GM12878 (cell line): ENCODE measurements around the gene MEIS2. TPM values are rescaled to one million over a fixed set of nuclear protein-coding genes. Genes with fewer than 3 reads are reported as not detected.

ENCODE experiments used
- ATAC-seq: fragments of 200-7000 bp; cut with Tn5 transposase; 3 replicates; pipeline ENCODE4 v1.9.1; 2020; ENCODE audit warnings: mild to moderate bottlenecking, moderate library complexity
- BruUV-seq: library from RNA; stranded (reverse); fragments of 400-500 nt; replicated peaks from 2 replicates; lab custom pipeline; 2021; lab: Mats Ljungman, UMichigan
- CTCF ChIA-PET: fragments of 300-600 bp; sonication (Branson Sonifier 250); formaldehyde crosslinking; extraction: SDS; loops from one replicate; lab custom pipeline; 2021; ENCODE audit warnings: inconsistent platforms; lab: Yijun Ruan, JAX
- POLR2A ChIA-PET: fragments of 350-600 bp; formaldehyde crosslinking; extraction: SDS; loops from one replicate; lab custom pipeline; 2021; ENCODE audit warnings: inconsistent platforms; lab: Charles Lee
- RAD21 ChIA-PET: fragments of 300-600 bp; sonication (Branson Sonifier 250); formaldehyde crosslinking; loops from one replicate; lab custom pipeline; 2023; ENCODE audit warnings: antibody characterized with exemption; ENCODE audit not compliant: unreplicated experiment; lab: Charles Lee
- SMC1A ChIA-PET: fragments of 300-600 bp; sonication (Branson Sonifier 250); formaldehyde crosslinking; loops from one replicate; lab custom pipeline; 2023; ENCODE audit not compliant: unreplicated experiment, uncharacterized antibody; lab: Charles Lee
- DNase-seq: peaks from one replicate; pipeline ENCODE4 v3.0.0-alpha.2; 2011; ENCODE audit warnings: low read depth, low spot score
- FAIRE-seq: peaks from 3 replicates; lab custom pipeline; 2011; peaks lifted over from hg19 to GRCh38; lab: Jason Lieb, UNC
- H2AFZ ChIP-seq: 2 replicates; pipeline ENCODE4 v1.6.0; 2011; ENCODE audit warnings: low read depth, low read length, control low read depth; ENCODE audit not compliant: control insufficient read depth
- H3K27ac ChIP-seq: 2 replicates; pipeline ENCODE4 v1.5.1; 2011; ENCODE audit warnings: control low read depth; ENCODE audit not compliant: control insufficient read depth, insufficient read depth
- H3K27me3 ChIP-seq, 2 experiments: replicated peaks in 1 of 2; 2 replicates each; pipeline versions ENCODE4 v1.6.0 to v1.6.1; 2011; ENCODE audit warnings: low read length in 1 of 2; ENCODE audit not compliant: control insufficient read depth in 2 of 2, insufficient read depth in 2 of 2
- H3K36me3 ChIP-seq, 2 experiments: 2 replicates each; pipeline ENCODE4 v1.5.1; 2011; ENCODE audit warnings: low read length in 1 of 2; ENCODE audit not compliant: control insufficient read depth in 2 of 2, insufficient read depth in 2 of 2
- H3K4me1 ChIP-seq: 2 replicates; pipeline ENCODE4 v1.6.1; 2011; ENCODE audit warnings: mild to moderate bottlenecking, low read length, moderate library complexity, mixed read lengths; ENCODE audit not compliant: control insufficient read depth, insufficient read depth
- H3K4me2 ChIP-seq: 2 replicates; pipeline ENCODE4 v1.6.0; 2011; ENCODE audit warnings: control low read depth; ENCODE audit not compliant: control insufficient read depth, insufficient read depth
- H3K4me3 ChIP-seq: fragments of 200-600 bp; sonication (generic); 2 replicates; pipeline ENCODE4 v1.5.1; 2016
- H3K79me2 ChIP-seq: 2 replicates; pipeline ENCODE4 v1.6.0; 2011; ENCODE audit warnings: low read length; ENCODE audit not compliant: control insufficient read depth, insufficient read depth
- H3K9ac ChIP-seq: 2 replicates; pipeline ENCODE4 v1.8.0; 2011; ENCODE audit warnings: low read length, control low read depth, mixed read lengths; ENCODE audit not compliant: control insufficient read depth, insufficient read depth
- H3K9me3 ChIP-seq: replicated peaks from 3 replicates; pipeline ENCODE4 v1.5.1; 2011; ENCODE audit warnings: mild to moderate bottlenecking, low read length; ENCODE audit not compliant: control insufficient read depth, insufficient read depth
- H4K20me1 ChIP-seq: 2 replicates; pipeline ENCODE4 v1.6.0; 2011; ENCODE audit not compliant: control insufficient read depth, insufficient read depth
- ETV6 ChIP-seq, 2 experiments: fragments of 450-650 bp in 1 of 2; IDR thresholded peaks in 1 of 2; conservative IDR thresholded peaks in 1 of 2; 2 replicates each; pipeline ENCODE4 v1.6.1; 2014; ENCODE audit warnings: antibody characterized with exemption in 1 of 2, borderline replicate concordance in 1 of 2, low read depth in 1 of 2, mild to moderate bottlenecking in 1 of 2, moderate library complexity in 1 of 2
- MYB ChIP-seq: fragments of 150-350 bp; IDR thresholded peaks from 2 replicates; pipeline ENCODE4 v1.6.1; 2014; ENCODE audit warnings: mild to moderate bottlenecking, low read depth, low read length, borderline replicate concordance
- NR2C2 ChIP-seq: IDR thresholded peaks from 2 replicates; pipeline ENCODE4 v1.6.1; 2011; ENCODE audit warnings: borderline replicate concordance, low read depth; ENCODE audit not compliant: control insufficient read depth, insufficient read length
- SREBF2 ChIP-seq: IDR thresholded peaks from 2 replicates; pipeline ENCODE4 v1.6.1; 2012; ENCODE audit warnings: mild to moderate bottlenecking, low read length
- SRF ChIP-seq, 2 experiments: IDR thresholded peaks; 2 replicates each; pipeline ENCODE4 v1.6.1; 2011; ENCODE audit warnings: low read depth in 2 of 2, low read length in 2 of 2, mild to moderate bottlenecking in 1 of 2, moderate library complexity in 1 of 2
- ZNF592 ChIP-seq: fragments of 450-650 bp; IDR thresholded peaks from 2 replicates; pipeline ENCODE4 v1.6.1; 2017; ENCODE audit warnings: mild to moderate bottlenecking, moderate library complexity
- WGBS: methylation state at CpG from one replicate; pipeline ENCODE4 v1.1.6; 2016; ENCODE audit warnings: low lambda C conversion rate; ENCODE audit not compliant: insufficient replicate concordance, insufficient coverage; ENCODE audit errors: missing lambda C conversion rate; 5-methylcytosine and 5-hydroxymethylcytosine counted together
- in situ Hi-C: fragments of 300-500 bp; cut with MboI; formaldehyde crosslinking; loops from 9 replicates; pipeline ENCODE4 v1.14.3; 2018; ENCODE audit warnings: mixed read lengths
- intact Hi-C: fragments of 100-400 bp; cut with micrococcal nuclease; formaldehyde crosslinking; loops from one replicate; pipeline ENCODE4 v1.14.2; 2022; ENCODE audit not compliant: unreplicated experiment
- polyA plus RNA-seq, 11 experiments: library from polyadenylated mRNA; depleted of rRNA in 4 of 11; unstranded in 6 of 11; stranded (reverse) in 5 of 11; fragments of >200 nt; fragmentation: Nextera tagmentation in 4 of 11; fragmentation: Illumina TruSeq in 1 of 11; extraction: Ambion mirVana in 4 of 11; extraction: Trizol in 1 of 11; gene quantifications; 1 replicate in 1 of 11; 2 replicates in 10 of 11; pipeline versions ENCODE4 v1.2.1 to v1.2.3, GENCODE V29; 2011 to 2016; ENCODE audit warnings: inconsistent platforms in 2 of 11, missing spikeins in 2 of 11, low read depth in 1 of 11
- total RNA-seq, 4 experiments: library from RNA; depleted of rRNA in 3 of 4; stranded (reverse); fragments of >200 nt in 3 of 4; fragmentation: Illumina TruSeq in 1 of 4; extraction: Trizol in 1 of 4; gene quantifications; 2 replicates each; pipeline versions ENCODE4 v1.2.1 to v1.2.3, GENCODE V29; 2013 to 2021
- TF ChIP-seq, protein P1 (sequence below): fragments of 450-650 bp; IDR thresholded peaks from 2 replicates; pipeline ENCODE4 v1.6.1; 2014; ENCODE audit warnings: mild to moderate bottlenecking

MEIS2 gene
- total and polyA plus RNA-seq, 10 of the 15 experiments (the other 5 are each of a cell fraction or from before 2014, with no cell fraction given) = 9.2 to 54.0 (median 20.4) TPM

DNA sequence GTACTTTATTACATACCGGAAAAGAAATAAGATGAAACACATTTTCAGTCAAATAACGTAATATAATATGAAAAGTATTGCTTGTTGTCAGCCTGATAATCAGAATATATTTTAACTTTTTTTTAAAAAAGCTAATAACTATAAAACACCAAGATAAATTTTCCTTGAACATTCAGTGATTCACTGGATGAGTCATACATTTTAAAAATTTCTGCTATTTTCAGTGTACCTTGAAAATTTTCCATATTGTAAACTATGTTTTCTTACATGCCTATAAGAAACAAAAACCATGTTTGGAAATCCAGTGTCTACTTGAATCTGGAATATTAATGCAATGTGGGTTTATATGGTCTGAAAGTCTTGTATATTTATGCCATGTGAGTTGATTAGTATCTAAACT is 36.3 kb upstream of the MEIS2 start:
- H3K9me3 ChIP-seq = no peaks in the 10 kb centered on the region
- no peak for DNase-seq
- CTCF ChIA-PET = interaction anchor here (0.7 to 5.4 kb wide), 5 partner anchors 17 to 635 kb away, joined by 3 to 50 read pairs (median 5); no protein-coding TSS in a partner anchor
- WGBS = 18% methylated on average over 2 of the region's 2 CpGs
- peaks cover 4% of the 10 kb centered on the region; the same call in 1 of the 2 replicates for H3K4me1 ChIP-seq
- POLR2A ChIA-PET = no interaction called here
- RAD21 ChIA-PET = no interaction called here
- in situ Hi-C loops (no loop called here), intact Hi-C loops (loop anchor here (10.0 kb wide), 2 partner anchors 748 to 1382 kb away; no protein-coding TSS in a partner anchor)
- no peak overlapping the region for H3K4me2 ChIP-seq
- TF ChIP-seq ETV6 (conservative IDR thresholded peaks at IDR 0.05 in 1 of 2, IDR thresholded peaks at IDR 0.05 in 1 of 2; ENCODE audit: borderline replicate concordance in 1 of 2, low read depth in 1 of 2) (no peak), MYB (no peak), SRF (IDR thresholded peaks at IDR 0.05; ENCODE audit: low read depth in 2 of 2, low read length in 2 of 2) (no peak), SREBF2 (no peak), NR2C2 (no peak), ZNF592 (no peak)
- TF ChIP-seq, protein P1, sequence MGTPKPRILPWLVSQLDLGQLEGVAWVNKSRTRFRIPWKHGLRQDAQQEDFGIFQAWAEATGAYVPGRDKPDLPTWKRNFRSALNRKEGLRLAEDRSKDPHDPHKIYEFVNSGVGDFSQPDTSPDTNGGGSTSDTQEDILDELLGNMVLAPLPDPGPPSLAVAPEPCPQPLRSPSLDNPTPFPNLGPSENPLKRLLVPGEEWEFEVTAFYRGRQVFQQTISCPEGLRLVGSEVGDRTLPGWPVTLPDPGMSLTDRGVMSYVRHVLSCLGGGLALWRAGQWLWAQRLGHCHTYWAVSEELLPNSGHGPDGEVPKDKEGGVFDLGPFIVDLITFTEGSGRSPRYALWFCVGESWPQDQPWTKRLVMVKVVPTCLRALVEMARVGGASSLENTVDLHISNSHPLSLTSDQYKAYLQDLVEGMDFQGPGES = no peak
- no peak for FAIRE-seq
- no peaks in the 10 kb centered on the region for H4K20me1 ChIP-seq
- H3K9ac ChIP-seq = no peak overlapping the region
- H3K27me3 ChIP-seq = peaks cover 0 to 2% of the 10 kb centered on the region in 2 experiments; a peak in 2 of 4 replicates
- SMC1A ChIA-PET = interaction anchor here (1.5 kb wide), 1 partner anchor 203 kb away, joined by 3 read pairs; no protein-coding TSS in a partner anchor
- H3K4me3 ChIP-seq = no peak overlapping the region
- H3K36me3 ChIP-seq = no peaks in the 10 kb centered on the region
- no peak overlapping the region for H2AFZ ChIP-seq
- ATAC-seq = no peak
- no peaks in the 10 kb centered on the region for H3K79me2 ChIP-seq
- H3K27ac ChIP-seq = no peak overlapping the region
- no TSS peak for BruUV-seq
